Hematopoietic multipotent progenitor cell treated with erythropoietin and hydrocortisone succinate and interleukin-3 and kit ligand, for 8 days (in vitro differentiated cells): ENCODE measurements around the gene CA10.
A peak's percentile ranks its signal among the peaks of the same experiment; 100 is the strongest.

Experiments
- DNase-seq: peaks from one replicate; pipeline ENCODE4 v3.0.0-alpha.2; 2015

Gene CA10

DNA sequence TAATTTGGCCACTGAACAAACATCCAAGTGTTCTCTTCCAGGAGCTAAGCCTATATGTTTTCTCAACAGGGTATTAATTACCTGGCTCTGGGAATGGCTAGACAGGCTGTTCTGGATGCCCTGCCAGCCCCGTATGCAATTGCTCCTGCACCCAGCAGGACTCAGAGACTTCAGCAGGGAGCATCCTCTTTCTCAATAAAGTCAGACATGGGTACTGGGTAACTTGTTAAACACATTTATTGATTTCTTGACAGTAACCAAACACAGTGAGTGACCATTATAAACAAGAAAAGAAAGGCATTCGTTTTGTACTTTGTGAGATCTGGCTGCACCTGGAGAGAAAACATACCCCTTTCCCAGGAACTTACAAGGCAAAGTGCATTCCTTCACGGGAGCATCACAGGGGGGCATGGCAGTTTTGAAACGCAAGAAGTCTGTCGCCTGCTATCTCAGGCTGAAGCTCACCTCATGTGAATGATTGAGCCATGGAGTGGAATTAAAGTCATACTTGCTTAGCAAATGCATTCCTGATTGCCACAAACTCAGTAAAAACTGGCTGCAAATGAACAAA, 528.3 kb downstream of the CA10 start:
- no peak for DNase-seq

DNA sequence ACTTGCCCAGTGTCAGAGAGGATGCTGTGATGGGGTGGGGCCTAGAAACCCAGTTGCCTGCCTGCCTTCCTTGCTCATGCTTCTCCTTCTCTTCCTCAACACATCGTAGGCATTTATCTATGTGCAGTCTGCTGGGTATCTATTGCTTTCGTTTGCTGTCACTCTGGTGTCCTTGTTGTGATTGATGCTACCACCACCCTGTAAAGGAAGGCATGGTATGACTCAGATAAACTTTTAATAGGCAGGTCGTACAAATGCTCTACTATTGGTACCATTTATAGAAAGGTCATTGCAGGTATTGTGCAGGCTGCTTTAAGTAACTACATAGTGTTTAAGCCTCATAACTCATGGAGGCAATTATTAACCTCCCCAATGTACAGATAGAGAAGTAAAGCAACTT, 529.3 kb downstream of the CA10 start:
- DNase-seq, result no peak

DNA sequence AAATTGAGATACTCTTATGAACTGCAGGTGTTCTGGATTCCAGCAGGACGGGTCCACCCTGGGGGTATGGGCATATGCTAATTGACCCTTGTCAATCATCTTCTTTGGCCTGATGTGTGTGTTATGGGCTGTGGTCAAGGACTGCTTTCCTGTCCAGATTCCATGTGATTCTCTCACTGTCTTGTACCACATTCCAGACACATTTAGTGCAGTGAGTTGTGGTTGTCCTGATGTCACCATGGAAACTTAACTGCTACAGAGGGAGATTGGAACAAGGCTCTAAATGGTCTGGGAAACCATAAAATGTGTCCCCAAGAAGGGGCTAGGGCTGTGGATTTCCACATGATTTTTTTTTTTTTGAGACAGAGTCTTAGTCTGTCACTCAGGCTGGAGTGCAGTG, 530.7 kb downstream of the CA10 start:
- no peak for DNase-seq

DNA sequence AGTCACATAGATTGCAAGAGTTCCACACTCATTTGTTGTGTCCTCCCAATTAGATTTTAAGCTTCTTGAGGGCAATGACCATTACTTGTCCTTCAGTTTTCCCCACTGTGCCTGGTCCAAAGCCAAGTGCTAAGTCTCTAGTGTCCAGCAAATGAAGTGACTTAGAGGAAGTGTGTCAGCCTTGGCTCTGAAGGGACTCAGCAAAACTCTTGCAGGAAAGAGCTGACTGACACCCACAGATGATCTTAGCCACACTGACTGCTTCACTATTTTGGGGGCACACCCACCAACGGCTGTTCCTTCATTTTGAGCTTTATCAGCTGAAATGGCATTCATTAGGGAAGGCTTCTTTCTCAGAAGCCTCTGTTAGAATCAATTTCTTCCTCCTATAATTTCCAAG, 540.0 kb downstream of the CA10 start:
- peak; percentile 49 for DNase-seq

DNA sequence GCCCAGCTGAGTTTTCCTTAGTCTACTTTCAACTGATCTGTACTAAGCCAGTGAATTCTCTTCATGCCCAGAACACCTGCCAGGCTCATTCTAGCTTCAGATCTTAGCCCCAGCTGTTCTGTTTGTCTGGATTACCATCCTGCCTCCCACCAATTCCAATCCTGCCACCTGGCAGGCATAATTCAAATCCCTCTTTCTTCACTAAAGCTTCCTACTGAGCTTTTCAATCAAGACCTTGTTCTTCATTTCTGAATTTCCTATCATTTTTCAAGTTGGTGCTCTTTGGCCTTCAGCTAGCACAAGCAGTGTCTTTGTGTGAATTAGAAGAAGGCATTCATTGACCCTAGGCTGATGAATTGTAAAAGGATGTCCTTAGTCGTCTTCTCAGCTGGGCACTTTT, 540.5 kb downstream of the CA10 start:
- DNase-seq, result no peak

DNA sequence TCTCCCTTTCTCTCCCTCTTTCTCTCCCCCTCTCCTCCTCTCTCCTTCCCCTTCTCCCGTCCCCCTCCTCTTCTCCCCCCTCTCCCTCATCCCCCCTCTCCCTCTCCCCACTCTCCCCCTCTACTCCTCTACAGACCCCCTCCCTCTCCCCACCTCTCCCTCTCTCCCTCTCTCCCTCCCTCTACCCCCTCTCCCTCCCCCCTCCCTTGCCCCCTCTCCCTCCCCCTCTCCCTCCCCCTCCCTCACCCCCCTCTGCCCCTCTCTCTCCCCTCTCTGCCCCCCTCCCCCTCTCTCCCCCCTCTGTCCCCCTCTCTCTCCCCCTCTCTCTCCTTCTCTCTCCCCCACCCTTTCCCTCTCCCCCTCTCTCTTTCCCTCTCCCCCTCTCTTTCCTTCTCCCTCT, 545.3 kb downstream of the CA10 start:
- DNase-seq, result no peak

DNA sequence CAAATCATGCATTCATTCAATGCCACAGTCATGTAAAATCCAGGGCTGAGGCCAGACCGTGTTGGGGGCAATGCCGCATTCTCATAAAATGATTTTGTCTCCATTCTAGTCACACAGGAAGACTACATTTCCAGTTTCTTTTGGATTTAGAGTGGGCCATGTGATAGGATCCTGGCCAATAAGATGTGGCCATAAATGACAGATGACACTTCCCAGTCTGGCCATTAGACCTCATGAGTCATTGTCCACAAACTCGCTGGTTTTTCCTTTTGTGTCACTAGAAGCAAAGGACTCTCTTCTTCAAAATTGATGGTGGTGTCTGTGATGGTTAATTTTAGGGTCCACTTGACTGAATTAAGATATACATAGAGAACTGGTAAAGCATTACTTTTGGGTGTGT, 545.8 kb downstream of the CA10 start:
- DNase-seq, result no peak

DNA sequence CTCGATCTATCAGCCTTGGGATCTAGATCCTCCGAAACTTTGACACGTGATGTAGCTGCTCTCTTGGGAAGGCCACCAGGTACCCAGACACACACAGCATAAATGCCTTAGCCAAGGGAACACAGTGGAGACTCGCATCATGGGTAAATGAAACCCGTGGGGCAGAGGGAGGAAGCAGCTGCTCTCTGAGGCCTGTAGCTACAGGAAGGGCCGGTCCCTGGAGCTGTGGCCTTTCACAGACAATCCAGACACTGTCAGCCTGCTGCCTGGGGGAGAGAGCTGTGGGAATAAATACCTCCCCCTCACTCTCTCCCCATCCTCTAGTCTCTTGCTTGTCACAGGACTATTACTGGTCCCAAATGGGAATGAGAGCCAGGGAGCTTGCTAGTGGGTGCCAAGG, 546.9 kb downstream of the CA10 start:
- DNase-seq, result no peak

DNA sequence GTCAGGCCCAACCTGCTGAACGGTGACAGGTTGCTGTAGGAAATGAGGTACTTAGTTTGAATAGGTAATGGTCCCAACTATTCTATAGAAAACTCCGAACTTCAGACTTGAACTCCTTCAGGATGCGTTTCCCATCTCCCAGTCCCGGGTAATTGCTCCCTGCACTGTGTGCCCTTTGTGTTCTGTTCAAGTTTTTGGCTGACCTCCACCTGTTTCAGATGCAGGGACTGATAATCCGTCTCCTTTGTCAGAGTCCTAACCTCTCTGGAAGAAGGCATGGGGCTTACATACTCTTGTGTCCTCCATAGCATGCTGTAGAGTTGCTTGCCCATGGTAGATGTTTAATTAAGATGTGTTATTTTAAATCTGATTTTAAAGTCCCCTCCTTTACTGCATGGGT, 547.7 kb downstream of the CA10 start:
- DNase-seq, result no peak

DNA sequence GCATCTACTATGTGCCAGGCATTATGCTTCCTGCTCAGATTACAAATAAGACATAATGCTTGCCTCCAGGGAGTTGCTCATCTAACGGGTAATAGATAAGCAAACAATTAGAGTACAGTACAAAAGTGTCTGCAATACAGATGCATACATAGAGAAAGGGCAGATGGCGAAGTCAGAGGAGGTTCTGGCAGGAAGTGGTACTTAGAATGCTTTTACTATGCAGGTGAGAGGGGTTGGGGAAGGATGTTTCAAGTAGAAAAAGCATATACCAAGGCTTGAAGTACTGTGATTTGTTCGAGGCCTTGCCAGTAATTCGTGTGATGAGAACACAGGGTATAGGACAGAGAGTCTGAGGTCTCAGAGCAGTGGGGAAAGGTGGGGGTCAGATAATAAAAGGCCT, 548.4 kb downstream of the CA10 start:
- DNase-seq, result no peak

DNA sequence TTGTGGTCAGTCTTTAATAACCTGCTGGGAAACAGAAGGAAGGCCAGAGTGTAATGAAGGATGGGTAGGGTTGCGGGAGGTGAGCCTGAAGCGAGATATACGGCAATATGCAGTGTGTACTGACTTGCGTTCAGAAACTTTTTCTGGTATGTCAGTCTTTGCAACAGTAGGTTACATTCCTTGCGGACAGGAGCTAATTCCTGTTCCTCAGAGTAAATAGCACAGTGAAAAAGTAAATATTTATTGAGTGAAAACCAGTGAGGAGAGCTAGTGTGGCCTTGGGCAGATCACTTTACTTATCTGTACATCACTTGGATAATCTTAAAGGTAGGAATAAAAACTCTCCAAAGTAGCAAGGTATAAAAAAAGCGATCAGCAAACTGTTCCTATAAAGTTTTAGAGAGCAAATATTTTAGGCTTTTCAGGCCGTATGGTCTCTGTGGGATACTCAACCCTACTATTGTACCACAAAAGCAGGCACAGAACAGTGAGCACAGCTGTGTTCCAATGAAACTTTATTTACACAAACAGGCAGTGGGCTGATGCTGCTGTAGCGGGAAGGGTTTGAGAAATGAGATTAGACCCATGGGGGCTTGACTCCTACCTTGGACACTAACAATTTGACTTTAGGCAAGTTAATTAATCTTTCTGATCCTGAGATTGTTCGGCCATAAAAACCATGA, 550.1 kb downstream of the CA10 start:
- no peak for DNase-seq

DNA sequence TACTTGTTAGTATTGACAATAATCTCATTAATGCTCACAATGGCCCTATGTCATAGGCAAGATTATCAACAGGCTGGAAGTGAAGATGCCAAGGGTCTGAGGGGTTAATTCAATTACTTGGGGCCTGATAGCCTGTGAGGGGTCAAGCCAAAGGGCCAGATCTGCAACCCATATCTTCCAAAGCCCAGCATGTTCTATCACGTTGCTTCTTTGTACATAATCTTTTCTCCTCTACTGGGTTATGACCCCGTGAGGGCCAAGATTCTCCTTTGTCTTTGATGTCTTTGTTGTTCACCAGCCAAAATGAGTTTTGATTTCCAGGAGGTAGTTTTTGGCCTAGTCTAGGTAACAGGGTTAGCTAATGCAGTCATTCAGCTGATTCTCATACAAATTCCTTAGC, 551.0 kb downstream of the CA10 start:
- no peak for DNase-seq

DNA sequence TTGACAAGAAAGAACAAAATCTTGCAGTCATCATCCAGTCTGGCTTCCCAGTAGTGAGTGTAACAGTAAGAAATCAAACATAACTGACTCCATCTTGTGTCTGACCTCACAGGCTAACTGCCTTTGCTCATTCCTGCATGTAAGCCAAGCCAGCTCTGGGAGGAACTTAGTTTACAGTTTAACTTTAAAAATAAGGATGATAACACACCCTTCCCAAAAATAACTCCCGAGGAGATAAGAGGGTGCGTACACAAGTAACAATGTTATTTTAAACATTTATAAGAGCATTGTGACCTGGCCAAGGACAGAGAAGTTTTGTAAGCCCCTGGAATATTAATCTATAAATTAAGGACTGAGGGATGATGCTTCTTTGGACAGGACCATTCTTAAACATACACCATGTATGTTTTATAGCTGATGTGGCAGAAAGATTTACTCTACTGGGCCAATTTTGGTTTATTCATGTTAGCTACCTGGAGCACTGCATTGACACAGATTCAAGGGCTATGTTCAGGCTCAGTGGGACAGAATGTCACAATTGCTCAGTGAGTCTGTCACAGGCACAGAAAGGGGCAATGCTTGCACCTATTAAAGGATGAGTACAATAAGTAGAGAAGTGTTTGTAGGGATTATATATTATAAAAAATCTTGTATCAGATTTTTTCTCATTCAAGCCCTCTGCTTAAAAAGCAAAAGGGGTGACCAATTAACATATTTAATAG, 554.1 kb downstream of the CA10 start:
- no peak for DNase-seq

DNA sequence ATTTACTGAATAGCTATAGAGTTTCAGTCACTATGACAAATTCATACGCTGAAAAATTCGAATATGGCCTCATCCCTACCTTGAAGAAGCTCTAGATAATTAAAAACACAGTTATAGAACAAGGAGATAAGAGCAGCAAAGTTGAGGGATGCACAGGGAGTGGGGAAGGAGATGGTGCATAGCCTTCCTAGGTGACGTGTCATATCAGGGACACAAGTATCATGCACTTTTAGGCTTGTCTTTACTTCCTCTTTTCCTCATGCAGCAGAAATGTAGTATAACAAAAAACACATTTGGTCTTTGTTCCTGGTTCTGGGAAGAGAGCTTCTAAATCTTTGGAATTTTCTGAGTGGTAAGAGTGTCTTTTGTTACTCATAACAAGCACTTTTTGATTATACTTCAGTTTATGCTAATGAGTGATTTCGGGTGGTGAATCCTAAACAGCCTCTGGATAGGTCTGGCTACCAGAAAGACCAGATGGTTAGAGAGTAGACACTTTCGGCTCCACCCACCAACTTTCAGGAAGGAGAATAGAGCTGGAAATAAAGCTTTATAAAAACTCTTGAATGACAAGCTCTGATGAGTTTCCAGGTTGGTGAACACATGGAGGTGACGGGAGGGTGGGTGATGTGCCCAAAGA, 556.8 kb downstream of the CA10 start:
- DNase-seq, result no peak

DNA sequence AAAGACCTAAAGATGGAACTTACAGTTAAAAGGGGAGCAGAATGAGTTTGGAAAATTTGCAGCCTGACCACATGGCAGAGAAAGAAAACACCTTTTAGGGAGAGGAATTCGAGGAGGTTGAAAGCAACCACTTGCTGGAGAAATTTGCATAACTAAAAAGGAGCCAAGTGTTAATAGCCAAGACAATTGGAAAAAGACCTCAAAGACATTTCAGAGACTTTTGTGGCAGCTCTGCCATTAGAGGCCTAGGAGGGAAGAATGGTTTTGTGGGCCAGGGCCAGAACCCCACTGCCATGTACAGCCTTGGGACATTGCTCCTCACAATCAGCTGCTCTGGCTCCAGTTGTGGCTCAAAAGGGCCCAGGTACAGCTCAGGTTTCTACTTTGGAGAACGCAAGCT, 559.7 kb downstream of the CA10 start:
- no peak for DNase-seq

DNA sequence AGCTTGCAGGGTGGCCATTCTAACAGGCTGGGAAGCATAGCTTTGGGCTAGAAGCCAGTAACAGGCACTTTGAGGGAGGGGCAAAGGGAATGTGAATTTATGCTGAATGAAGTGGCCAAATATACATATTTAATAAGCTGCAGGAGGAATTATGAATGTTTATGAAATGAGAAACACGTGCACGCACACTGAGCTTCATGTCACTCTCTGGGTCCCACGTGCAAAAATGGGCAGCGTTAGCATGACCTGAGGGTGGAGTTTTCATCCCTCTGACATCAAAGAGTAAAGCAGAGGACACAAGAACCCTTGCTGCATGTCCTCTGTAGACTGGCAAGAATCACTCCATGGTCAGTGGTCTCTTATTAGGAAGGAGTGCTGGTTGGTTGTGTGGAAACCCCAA, 561.2 kb downstream of the CA10 start:
- no peak for DNase-seq

DNA sequence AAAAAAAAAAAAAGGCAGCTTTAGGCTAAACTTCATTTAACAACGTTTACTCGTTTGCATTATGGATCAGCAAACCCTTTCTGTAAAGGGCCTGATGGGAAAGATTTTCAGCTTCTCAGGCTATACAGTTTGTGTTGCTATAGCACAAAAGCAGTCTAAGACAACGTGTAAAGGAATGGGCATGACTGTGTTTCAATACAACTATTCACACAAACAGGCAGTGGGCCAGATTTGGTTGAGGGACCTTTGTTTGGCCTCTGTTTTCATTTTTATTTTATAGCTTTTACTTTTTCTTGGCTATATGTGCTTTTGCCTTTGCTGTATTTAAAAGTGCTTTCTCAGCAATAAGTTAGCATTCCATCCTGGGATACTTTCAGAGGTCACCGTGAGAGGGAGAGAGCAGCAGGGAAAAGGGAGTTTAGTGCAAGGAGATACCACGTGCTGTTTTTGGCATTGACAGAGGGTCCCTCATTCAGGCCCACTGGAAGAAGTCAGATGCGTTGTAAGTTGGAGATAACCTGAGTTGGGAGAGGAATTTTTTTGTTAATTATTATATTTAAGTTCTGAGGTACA, 562.6 kb downstream of the CA10 start:
- no peak for DNase-seq

DNA sequence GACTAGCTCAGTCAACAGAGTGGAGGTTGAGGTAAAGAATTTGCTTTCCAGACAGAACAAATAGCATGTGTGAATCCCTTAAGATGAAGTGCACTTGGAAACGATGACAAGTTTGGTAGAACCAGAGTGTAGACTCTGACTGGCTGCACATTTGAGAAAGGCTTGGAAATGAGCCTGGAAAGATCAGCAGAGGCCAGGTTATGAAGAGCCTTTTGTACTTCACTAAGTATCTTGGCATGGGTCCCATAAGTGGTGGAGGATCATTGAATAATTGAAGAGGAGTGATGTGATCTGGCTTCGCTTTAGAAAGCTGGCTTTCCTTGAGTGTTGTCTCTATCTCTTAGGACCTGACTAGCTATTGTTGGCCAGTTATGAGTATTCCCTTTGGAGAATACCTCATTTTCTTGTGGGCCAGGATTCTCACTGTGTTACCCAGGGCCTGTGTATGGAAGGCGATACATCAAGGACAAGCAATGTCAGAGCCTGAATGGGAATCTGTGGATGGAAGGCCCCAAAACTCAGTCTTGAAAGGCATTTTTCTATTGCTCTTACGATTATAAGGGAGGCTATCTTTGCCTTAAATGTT, 568.4 kb downstream of the CA10 start:
- no peak for DNase-seq

DNA sequence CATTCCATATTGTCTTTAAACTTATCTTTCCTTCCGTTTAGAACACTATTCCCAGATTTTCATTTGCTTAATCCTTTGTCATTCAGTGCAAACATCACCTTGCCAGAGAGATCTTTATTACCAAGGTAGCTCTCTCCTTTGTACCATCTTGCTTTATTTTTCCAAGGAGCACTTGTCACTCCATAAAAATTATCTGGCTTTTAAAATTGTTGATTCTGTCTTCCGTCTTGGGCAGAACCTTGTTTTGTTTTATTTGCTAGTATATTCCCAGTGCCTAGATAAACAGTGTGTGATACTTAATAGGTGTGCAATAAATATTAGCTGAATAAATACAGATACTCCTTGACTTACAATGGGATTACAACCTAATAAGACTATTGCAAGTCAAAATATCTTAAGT, 570.5 kb downstream of the CA10 start:
- no peak for DNase-seq

DNA sequence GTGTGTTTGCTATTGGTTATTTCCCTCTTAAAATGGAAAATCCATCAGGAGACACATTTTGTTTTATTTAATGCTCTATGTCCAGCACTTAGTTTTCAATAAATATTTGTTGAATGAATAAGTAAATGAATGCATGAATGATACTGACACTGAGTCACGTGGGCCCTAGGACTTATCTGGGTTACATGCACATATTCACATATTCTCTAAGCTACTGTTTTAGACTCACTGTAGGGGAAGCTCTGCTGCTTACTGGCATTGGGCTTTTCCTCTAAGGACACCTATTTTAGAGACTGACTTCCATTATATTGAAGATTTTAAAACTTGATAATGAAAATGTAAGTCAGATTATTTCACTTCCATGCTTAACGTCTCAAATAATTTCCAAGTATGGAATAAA, 571.0 kb downstream of the CA10 start:
- no peak for DNase-seq

DNA sequence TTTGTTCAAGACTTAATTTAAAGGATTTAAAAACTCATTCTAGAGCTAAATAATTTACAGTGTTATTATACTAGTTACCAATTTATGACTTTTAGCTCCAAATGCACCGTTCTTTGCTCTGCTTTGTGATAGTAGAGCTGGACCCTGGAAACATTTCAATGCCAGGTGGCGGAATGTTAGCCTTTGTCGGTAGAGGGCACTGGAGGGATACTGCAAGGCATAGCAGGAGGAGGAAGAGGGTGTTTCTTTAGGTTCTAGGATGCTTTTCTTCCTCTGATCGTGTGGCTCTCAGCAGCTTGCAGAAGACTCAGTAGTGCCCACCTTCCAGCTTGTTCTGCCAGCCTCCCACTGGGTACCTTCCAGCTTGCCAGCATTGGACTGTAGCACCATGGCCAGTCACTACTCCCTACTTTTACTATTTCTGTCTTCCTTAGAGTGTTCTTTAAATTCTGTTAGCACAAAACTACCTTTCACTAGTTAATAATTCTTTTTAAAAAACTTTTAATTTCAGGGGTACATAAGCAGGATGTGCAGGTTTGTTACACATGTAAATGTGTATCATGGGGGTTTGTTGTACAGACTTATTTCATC, 572.9 kb downstream of the CA10 start:
- DNase-seq, result peak; percentile 42

DNA sequence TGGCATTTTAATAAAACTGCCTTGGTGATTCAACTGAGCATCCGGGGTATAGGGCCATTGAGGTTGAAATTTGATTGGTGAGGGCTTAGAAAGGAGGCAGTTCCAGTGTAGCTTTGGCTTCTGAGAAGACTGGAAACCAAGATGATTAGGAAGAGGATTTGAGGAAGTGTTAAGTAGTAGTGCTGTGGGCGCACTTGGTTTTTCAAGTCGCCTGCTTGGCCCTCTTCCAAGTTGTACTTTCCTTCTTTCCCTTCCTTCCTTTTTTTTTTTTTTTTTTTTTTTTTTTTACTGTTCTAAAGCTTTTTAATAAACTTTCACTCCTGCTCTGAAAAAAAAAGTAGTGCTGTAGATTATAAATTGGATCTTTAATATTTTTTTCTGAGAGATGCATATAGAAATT, 577.6 kb downstream of the CA10 start:
- no peak for DNase-seq
